GM19240 (cell line): ENCODE measurements around the gene CEP170.
"Not testable (repeated sequence)": the region's sequence is repeated elsewhere in the genome, so short reads cannot be mapped to it uniquely, and the experiment has no call there.

Source experiments
- DNase-seq: peaks from one replicate; pipeline ENCODE4 v3.0.0; 2011; ENCODE audit warnings: low spot score; ENCODE audit not compliant: insufficient read length

Gene CEP170

GRCh38 chr1:243236604-243237252 lies 18.4 kb downstream of the CEP170 start:
- DNase-seq, result no peak

- no peak for DNase-seq
Observed at GRCh38 chr1:243234978-243235647, 20.0 kb downstream of the CEP170 start.

- DNase-seq, result no peak
Observed at GRCh38 chr1:243233908-243234307, 21.2 kb downstream of the CEP170 start.

- no peak for DNase-seq
Observed at GRCh38 chr1:243230914-243231313, 24.2 kb downstream of the CEP170 start.

GRCh38 chr1:243229526-243229925 lies 25.6 kb downstream of the CEP170 start:
- no peak for DNase-seq

GRCh38 chr1:243227622-243228021 lies 27.5 kb downstream of the CEP170 start:
- DNase-seq, result no peak

GRCh38 chr1:243218059-243218458 lies 37.0 kb downstream of the CEP170 start:
- DNase-seq, result no peak

GRCh38 chr1:243217349-243217748 lies 37.7 kb downstream of the CEP170 start:
- no peak for DNase-seq

- no peak for DNase-seq
Observed at GRCh38 chr1:243216741-243217140, 38.3 kb downstream of the CEP170 start.

- not testable (repeated sequence) for DNase-seq
Observed at GRCh38 chr1:243215276-243215875, 39.7 kb downstream of the CEP170 start.

GRCh38 chr1:243213045-243213787 lies 41.9 kb downstream of the CEP170 start:
- no peak for DNase-seq

GRCh38 chr1:243211984-243212383 lies 43.1 kb downstream of the CEP170 start:
- not testable (repeated sequence) for DNase-seq

GRCh38 chr1:243205026-243205501 lies 50.0 kb downstream of the CEP170 start:
- not testable (repeated sequence) for DNase-seq

- not testable (repeated sequence) for DNase-seq
Observed at GRCh38 chr1:243204336-243204735, 50.7 kb downstream of the CEP170 start.

GRCh38 chr1:243203196-243203595 lies 51.9 kb downstream of the CEP170 start:
- DNase-seq, result not testable (repeated sequence)

GRCh38 chr1:243201316-243201715 lies 53.8 kb downstream of the CEP170 start:
- not testable (repeated sequence) for DNase-seq

- not testable (repeated sequence) for DNase-seq
Observed at GRCh38 chr1:243197524-243197923, 57.6 kb downstream of the CEP170 start.

GRCh38 chr1:243193330-243193729 lies 61.8 kb downstream of the CEP170 start:
- DNase-seq, result not testable (repeated sequence)

GRCh38 chr1:243186201-243186995 lies 68.7 kb downstream of the CEP170 start:
- not testable (repeated sequence) for DNase-seq

- DNase-seq, result not testable (repeated sequence)
Observed at GRCh38 chr1:243184787-243185186, 70.3 kb downstream of the CEP170 start.

GRCh38 chr1:243183661-243184060 lies 71.4 kb downstream of the CEP170 start:
- not testable (repeated sequence) for DNase-seq
